Gastroesophageal sphincter (tissue), 3 donors: ENCODE data around the gene RASGRP4.

ENCODE experiments used
- CTCF ChIP-seq, 4 experiments: fragments of 200-600 bp in 2 of 4; fragments of 450-650 bp in 2 of 4; sonication (generic) in 1 of 4; IDR thresholded peaks; one replicate each; pipeline ENCODE4 v1.5.1; 2017 to 2019; ENCODE audit warnings: antibody characterized with exemption in 4 of 4, mild to moderate bottlenecking in 2 of 4, moderate library complexity in 2 of 4
- EP300 ChIP-seq: sonication (generic); formaldehyde crosslinking; IDR thresholded peaks from one replicate; pipeline ENCODE4 v1.6.1; 2017; ENCODE audit warnings: antibody characterized with exemption, mild to moderate bottlenecking
- POLR2AphosphoS5 ChIP-seq: sonication (generic); formaldehyde crosslinking; IDR thresholded peaks from one replicate; pipeline ENCODE4 v1.6.1; 2017; ENCODE audit warnings: antibody characterized with exemption

DNA sequence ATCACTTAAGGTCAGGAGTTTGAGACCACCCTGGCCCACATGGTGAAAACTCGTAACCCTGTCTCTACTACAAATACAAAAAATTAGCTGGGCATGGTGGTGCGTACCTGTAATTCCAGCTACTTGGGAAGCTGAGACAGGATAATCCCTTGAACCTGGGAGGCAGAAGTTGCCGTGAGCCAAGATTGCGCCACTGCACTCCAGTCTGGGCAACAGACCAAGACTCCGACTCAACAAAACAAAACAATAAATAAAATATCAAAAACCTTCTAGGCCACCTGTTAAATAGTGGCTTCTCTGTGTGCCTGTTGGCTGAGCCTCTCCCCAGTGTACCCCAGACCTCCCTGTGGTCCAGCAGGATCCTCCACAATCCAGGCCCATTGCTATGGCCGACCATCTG lies 54.9 kb downstream of the RASGRP4 start:
- TF ChIP-seq POLR2AphosphoS5 (no peak), EP300 (no peak), CTCF (IDR thresholded peaks at IDR 0.05) (no peak)
